Measurements from ENCODE around the gene ARHGAP20.

Gene ARHGAP20

DNA sequence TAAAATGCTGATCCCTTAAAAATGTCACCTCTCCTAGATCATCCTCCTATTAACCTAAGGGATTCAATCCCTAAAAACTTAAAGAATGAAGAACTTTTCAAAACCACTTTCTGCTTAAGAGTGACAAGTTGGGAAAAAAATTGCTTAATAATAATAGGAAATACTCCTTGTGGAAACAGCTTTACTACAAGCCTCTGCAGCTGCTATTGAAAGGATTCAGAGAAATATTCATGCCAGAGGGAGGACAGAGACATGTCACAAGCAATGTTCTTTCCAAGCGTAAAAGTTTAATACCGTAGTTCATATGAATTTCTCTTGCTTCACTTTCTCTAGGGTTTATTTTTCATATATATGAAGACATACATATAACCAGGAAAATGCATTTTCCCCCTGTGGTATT lies 98.2 kb downstream of the ARHGAP20 start:
- no peak for DNase-seq (ENCODE audit: low spot score)

DNA sequence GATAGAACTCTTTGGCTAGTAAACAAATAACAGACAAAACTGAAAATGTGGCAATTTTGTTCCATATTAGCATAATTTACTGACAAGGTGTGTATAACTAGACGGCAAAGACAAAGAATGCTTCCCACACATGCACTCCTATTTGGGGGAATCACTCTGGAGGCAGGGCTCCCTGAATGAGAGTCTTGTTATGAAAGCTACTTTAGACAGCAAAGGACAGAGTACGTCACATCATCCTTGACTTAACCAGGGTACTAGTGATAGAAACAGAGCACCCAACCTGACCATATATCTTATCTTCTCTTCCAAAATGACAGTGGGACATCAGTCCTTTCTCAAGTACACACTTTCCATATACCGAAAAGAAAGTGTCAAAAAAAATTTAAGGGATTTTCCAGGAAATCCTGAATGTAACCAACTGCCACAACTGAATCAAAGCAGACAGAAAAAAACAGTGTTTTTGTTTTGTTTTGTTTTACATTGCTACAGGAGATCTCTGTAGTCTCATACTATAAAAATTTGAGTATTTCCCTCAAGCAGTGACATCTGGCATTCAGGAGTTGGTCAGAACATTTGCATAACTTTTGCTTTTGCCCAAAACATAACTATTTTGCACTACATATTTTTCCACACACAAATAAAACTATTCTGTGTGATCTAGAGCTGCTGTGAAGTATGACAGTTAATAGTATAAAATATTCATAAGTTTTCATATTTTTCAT lies 98.9 kb downstream of the ARHGAP20 start:
- peak; percentile 3 for DNase-seq (ENCODE audit: low spot score)

DNA sequence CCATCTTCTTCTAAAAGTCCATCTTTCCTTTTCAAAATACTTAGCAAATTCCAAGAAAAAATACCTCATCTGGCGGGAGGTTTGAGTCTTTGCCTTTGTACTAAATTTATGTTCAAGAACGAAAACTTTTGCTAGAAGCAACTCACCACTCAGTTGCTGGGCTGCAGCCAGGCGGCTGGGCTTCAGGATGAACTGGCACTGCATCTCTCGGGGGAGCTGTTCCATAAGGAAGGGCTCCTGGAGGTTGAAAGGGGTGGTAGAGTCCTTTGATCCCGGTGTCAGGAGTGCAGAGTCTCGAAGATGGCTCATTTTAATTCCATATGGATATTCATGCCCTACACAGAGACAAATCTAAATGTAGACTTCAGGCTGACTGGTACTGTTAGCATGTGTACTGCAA lies 105.8 kb downstream of the ARHGAP20 start:
- DNase-seq (ENCODE audit: low spot score) = no peak

DNA sequence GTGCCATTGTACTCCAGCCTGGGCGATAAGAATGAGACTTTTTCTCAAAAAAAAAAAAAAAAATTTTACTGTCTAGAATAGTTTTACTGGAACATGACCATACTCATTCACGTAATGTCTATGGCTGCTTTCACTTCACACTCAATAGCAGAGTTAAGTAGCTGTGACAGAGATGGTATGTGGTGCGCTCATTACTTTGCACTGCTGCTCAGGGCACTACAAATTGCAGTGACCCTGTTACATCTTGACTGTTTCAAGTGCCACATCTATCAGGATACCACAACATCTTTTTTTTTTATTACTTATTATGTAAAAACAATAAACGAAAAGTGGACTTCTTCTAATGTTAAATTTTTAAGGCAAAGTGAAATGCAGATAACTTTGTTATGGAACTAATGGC lies 110.3 kb downstream of the ARHGAP20 start:
- no peak for DNase-seq (ENCODE audit: low spot score)

DNA sequence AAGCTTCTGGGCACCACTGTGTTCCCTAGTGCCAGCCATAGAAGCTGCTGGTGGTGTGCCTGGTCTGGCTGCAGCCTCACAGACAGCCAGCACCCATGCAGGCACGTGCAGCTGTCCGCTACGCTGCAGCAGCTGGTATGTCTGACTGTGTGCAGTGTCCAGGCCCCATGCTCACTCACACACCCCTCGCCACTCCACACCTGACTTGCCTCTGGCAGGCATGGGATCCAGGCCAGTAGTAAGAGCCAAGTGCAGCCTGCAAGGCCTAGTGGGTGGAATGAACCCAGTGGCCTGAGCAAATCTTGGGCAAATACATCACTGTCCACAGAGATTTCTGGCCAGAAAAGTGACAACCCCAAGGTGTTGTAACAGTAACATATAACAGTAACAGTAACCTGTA lies 111.9 kb downstream of the ARHGAP20 start:
- DNase-seq (ENCODE audit: low spot score) = no peak

DNA sequence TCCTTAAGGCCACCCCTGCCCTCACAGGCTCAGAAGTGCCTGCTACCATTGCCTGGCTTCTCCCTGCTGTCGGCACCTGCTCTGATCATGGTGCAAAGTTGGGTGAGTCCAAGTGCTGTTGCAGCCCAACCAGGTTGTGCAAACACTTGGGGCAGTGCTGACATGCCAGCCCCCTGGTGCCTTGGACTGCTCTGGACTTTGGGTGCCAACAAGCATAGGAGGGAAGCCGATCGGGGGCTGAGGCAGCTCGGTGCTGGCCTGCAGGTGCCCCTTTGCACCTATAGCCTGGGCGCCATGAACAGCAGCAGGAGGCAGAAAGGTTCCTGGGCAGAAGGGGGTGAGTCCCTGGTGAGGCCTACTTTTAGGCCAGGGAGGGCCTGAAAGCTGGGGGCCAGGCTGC lies 113.0 kb downstream of the ARHGAP20 start:
- DNase-seq (ENCODE audit: low spot score) = no peak

DNA sequence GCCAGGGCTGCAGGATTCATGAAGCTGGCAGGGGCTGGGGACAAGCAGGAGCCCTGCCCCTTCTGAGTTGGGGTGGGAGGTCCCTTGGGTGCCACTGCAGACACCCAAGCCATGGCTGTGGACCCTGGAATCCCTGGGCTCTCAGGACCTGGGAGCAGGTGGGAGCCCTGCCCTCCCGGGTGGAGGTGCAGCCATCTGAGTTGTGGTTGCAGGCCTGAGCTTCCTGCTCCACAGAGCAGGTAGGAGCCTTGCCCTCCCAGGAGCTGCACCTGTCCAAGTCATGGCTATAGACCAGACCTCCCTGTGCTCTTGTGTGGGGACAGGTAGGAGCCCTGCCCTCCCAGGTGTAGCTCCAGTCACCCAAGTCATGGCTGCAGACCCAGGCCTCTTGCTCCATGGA lies 113.5 kb downstream of the ARHGAP20 start:
- DNase-seq (ENCODE audit: low spot score) = no peak

DNA sequence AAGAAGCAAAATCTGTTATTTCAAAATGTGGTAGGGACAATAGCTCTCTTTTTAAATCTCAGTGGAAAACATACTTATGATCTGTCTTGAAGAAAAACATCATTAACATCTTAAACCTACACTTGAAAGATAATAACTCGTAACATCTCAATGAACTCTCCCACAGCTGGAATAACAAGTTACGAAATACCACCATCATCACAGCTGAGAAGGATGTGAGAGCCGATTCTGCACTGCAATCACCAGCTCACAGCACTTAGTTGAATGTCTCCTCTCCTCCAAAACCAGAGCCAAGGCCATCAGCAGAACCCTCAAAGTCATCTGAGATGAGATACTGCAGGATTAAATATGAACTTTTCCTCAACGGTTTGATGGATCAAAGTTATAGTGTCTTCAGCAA lies 124.3 kb downstream of the ARHGAP20 start:
- no peak for DNase-seq (ENCODE audit: low spot score)

DNA sequence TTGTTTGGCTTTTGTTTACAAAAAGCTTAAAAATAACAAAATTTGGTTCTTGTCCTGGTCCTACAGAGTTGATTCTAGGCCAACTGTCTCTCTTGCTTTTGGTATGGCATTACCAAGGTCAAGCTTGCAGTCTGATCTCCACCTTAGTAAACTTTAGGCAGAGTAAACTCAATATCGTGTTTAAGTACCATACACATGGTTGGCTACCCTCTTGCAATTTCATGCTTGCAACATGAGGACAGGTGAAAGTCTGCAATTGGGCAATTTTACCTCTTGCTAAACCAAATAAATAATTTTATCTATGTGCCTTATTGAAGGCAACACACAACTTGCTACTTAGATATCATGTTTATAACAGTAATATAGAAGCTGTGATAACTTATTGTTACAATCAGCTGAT lies 125.1 kb downstream of the ARHGAP20 start:
- no peak for DNase-seq (ENCODE audit: low spot score)

DNA sequence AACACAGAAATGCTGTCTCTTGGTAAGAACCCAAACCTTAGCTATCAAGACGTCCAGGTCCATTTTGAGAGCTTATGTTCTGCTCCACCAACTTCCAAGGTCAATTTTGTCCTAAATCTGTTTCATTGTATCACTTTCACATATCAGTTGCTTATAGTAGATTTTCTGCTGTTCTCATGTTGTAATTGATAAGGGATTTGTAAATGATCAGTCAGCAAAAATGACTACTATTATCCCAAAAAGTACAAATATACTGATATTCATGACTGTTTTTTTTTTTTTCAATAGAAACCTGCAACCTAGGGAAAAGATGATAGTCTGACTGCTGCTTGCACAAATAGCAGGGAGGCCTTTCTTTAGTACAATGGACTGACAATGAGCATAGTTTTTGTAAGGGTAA lies 128.1 kb downstream of the ARHGAP20 start:
- no peak for DNase-seq (ENCODE audit: low spot score)

DNA sequence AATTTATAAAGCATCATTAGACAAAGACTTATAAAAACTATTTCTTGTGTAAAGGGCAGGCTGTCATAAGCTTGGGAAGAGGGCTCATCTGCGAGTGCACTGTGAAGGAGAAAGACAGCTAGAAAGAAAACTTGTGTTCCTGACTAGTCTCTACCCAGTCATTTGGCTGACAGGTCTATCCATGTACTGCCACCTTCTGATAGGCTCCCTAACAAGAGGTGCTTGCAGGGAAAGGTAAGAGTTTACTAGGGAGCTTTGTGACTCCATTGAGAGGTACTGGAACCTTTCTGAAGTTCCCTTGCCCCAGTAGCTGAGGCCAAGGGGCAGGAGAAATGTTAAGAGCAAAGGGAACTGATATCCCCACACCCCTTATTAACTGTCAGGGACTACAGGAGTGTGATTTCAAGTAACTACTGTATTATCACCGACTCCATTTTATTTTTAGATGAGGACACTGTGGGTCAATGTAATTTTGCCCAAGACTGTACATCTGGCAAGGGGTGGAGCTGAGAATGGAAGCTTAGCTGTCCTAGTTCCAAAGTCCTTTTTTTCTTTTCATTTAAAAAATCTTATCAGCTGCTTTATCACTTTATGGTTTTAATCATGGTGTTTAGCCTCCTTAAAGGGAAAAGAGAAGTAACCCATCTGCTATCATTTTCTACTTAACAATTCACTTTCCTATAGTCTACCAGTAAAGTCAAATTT lies 129.4 kb downstream of the ARHGAP20 start:
- DNase-seq (ENCODE audit: low spot score) = no peak

DNA sequence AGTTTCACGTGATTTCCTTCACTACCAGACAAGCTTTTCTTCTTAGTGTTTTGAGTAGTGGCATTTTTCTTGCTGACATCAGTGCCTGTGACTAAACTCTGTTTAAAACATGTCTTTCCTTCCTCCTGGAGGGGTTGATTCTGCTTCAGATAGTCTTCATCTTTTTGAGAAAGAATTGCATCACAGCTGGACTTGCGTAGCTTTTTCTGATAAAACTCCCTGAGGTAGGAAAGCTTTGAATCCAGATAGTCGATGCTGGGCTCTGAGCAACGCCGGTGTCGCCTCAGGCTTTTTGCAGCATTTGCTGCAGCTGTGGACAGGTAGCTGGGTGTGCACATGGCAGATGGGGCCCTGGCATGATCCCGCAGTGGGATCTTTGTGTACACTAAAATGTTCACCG lies 131.7 kb downstream of the ARHGAP20 start:
- no peak for DNase-seq (ENCODE audit: low spot score)

DNA sequence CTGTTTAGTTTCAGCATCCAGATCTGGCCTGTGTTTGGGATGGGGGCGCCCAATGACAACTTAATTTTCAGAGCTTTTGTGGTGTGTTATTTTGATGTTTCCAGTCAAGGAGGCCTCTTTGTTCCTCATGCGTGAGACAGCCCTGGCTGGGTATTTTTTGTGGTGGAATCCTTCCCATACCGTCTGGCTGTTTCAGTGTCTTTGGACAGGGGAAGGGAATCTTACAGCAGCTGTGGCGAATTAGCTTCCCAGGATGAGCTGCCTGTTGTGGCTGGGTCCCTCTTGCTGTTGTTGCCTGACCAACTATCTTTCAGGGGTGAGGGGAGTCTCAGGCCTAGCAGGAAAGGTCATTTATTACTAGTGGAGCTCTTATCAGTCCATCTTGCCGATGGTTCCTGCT lies 138.8 kb downstream of the ARHGAP20 start:
- no peak for DNase-seq (ENCODE audit: low spot score)

DNA sequence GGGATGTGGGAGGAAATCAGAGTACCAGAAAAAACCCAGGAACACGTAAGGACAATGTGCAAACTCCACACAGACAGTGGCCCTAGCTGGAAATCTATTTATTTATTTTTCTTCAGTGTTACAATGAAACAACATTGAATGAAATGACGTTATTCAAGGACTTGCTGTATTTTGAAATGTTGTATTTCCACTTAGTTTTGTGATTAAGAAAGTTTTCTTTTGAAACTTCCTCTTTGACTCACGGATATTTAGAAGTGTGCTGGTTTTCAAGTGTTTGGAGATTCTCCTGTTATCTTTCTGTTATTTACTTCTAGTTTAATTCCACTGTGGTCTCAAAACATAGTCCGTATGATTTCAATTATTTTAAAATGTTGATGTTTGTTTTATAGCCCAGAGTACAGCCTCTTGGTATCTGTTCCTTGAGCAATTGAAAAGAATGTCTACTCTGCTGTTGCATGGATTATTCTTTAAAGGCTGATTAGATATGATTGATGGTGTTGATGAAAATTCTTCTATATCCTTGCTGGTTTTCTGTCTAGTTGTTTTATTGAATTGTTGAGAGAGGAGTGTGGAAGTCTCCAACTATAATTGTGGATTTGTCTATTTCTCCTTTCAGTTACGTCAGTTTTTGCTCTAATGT lies 141.0 kb downstream of the ARHGAP20 start:
- DNase-seq (ENCODE audit: low spot score) = no peak

DNA sequence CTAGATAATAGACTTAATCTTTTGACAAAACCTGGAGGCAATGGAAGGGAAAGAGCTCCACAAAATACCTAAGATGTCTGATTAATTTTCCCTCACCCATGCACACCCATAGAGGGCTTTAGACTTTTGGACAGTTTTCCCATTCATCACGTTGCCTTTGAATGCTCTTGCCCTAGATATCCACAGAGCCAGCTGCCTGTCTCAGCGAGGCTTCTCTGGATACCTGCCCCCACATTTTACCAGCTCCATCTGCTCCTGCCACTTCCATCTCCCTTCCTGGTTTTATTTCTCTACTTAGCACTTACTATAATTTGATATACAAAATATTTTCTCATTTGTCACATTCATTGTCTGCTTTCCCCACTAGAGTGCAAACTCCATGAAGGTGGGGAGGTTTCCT lies 145.7 kb downstream of the ARHGAP20 start:
- no peak for DNase-seq (ENCODE audit: low spot score)

DNA sequence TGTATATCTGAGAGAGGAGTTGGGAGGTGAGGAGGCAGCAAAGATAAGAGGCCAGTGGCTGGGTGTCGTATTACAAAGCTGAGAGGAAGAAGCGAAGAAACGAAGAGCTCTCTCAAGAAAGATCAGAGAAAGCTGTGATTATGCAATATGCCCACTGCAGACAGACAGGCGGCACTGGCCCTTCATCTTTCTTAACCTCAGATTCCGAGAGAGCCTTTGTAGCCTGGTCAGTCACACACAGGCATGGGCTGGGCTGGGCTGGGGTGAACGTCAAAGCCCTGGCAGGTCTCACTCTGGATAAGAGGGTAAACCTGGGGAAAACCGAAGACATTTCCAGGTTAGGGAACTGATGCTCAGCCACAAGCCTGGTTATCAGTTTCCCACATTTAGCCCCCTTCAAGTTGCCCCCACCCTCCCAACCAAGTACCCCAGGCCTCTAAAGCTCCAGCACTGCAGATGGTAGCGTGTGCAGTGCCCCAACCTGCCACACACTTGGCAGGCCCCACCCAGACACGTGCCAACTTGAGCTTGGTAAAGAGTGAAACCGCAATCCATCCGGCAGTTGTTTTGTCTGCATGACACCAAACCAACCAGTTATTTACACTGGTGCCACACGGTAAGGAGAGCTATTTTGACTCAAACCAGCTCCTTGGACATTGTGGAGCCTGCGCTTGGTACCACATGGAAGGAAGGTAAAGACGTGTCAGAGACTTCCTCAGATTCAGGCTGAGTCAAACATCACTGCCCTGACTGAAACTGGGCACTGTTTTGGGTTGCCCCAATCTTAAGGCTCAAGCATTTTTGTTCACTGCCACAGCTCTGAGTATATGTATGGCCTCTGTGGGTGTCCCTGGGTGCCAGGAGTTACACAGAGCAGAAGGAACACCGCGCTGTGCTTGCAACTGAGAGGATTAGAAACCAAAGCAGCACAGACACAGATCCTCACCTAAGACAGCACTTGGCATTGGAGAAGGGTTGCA lies 146.6 kb downstream of the ARHGAP20 start:
- DNase-seq (ENCODE audit: low spot score) = peak; percentile 38

DNA sequence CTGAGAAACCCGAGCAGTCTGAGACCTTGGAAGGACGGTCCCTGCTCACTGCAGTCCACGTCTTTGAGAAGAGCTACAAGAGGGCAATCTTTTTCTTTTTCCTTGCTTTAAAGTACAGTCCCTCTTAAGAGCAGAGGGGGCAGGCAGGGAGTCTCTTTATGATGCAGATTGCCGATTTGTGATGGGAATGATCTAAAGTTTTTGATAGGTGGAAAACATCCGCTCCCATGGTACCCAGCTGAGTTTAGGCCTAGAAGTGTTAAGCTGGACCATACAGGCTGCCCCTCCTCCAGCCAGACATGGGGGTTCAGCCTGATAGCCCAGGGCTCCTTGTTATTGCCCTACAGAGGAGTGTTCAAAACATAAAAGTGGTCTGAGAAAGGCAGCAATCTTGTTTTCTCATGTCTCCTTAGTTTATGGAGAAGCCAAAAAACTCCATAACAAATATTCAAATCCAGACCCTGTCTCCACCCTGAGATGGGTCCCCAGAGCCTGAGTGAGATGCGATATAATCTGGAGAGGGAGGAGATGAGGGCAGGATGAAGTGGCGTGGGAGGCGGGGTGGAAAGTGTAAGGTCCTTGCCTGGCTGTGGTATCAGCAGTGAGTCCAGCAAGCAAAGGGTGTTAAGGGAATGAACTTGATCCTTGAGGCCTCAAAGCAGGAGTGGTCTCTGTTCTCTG lies 147.4 kb downstream of the ARHGAP20 start:
- no peak for DNase-seq (ENCODE audit: low spot score)

DNA sequence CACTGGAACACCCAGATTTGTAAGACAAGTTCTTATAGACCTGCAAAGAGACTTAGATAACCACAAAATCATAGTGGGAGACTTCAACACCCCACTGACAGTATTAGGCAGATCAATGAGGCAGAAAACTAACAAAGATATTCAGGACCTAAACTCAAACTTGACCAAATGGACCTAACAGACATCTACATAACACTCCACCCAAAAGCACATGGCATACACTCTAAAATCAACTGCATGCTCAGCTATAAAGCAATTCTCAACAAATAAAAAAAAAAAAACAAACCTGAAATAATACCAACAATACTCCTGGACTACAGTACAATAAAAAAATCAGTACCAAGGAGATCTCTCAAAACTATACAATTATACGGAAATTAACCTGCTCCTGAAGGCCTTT lies 167.5 kb downstream of the ARHGAP20 start:
- no peak for DNase-seq (ENCODE audit: low spot score)

DNA sequence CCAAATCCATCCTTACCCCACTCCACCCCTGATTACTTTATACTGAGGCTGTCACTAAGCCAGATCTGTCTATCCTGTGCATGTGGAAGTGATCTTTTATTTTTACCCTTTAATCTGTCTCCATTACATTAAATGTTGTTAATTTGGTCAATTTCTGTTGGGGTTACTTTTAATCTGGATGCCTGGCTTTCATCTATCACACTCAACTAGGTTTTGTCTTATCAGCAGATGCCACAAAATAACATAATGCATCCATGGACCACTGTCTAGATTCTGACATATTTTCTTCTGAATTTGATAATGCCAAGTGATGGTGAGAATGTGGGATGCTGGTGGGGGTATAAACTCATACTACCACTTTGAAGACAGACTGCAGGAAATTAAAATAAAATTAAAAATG lies 174.1 kb downstream of the ARHGAP20 start:
- no peak for DNase-seq (ENCODE audit: low spot score)

DNA sequence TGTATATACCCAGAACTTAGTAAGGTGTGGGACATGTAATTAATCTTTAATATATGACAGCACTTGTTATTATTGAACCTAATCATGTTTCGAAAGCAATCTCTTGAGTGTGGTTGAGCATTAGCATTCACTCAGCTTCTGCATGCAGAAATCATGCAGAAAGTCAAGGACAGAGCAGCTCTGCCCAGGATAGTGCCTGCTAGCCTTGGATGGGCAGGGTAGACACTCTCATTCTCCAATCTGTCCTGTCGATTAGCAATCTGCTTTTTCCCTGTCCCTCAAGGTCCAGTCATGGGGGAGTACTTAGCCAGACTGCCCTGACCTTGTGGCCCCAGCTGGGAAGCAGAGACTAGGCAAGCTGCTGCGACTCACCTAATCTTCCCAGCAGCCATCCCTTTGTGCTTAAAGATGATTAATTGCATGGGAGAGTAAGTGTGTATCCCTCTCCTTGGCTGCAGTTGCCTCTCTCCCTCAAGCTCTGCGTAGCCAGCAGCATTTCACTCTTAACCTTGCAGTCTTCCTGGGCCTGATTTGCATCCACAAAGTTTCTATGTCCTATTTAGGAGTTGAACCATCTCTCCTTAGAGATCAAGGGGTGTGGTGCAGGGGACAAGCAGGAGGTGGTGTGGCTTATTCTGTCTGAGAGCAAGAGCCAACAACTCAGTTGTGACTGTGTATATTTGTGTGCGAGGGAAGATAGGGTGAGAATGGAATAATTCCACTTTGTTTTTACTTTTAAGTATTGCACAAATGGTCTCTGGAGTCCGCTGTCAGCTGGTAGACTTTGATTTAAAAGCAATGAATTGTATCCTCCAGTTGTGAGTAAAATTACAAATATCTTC lies 181.1 kb downstream of the ARHGAP20 start:
- no peak for DNase-seq (ENCODE audit: low spot score)

DNA sequence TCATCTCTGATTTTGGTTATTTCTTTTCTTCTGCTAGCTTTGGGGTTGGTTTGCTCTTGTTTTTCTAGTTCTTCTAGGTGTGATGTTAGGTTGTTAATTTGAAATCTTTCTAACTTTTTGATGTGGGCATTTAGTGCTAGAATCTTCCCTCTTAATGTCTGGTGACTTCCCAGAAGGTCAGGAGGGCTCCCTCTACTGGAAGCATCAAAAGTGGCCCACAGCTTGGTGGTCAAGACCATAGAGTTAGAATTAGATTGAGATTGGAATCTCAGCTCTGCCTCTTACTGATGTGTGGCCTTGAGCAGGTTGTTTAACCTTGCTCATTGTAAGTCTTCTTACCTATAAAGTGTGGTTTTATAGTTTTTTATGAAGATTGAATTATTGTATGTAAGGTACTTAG lies 183.2 kb downstream of the ARHGAP20 start:
- DNase-seq (ENCODE audit: low spot score) = no peak

Data from AG08395 (cell line).